Endothelial cell of hepatic sinusoid (primary cell): ENCODE measurements around the gene BAHCC1.

Experiments used
- in situ Hi-C: cut with HindIII; loops from 2 replicates; pipeline ENCODE4 v1.10.0; 2017; ENCODE audit warnings: low sequenced_read_pairs

The BAHCC1 gene

DNA sequence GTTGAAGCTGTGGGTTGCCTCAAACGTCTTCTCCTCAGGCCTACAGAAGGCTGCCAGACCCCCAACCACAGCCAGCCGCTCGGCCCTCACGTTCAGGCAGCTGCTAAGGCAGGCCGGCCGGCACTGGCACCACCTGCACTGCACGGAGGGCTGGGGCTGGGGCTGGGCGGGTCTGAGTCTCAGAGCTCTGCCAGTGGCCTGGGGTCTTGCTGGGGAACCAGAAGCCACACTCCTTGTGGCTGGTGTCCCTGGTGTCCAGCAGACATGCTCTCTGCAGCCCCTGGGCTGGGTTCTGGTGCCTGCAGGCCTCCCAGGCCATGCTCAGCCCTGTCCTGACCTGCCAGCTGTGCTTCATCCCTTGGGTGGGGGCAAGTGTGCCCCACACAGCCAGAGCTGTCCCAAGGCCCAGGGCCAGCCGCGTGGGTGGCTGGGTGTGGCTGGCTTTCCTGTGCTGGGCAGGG, 42.0 kb downstream of the BAHCC1 start:
- in situ Hi-C loops: no loop called here

DNA sequence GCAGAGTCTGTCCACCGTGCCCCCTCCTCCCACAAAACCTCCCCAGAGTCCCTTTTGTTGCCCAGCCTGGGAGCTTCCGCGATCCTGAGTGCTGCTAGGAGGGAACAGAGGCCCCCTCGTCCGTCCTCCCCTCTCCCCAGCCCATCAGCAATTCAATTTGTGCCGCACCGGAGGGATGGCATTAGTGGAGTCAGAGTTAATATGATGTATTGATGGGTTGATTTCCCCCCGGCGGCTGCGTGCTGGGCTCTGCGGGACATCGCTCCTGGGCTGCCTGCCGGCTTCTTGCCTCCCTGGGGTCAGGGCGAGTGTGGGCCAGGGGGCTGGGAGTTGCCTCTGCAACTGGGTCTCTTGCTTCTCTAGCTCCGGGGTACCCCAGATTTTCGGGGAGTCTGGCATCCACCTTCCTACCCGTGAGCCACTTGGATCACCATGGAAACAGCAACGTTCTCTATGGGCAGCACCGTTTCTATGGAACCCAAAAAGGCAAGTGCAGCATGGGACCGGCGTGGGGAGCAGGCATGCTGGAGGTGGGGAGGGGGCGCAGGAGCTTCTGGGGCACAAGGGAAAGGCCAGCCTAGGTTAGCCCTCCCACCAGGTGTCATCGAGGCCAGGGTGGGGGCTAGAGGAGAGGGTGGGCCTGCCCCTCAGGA, 42.9 kb downstream of the BAHCC1 start:
- in situ Hi-C loops: no loop called here

DNA sequence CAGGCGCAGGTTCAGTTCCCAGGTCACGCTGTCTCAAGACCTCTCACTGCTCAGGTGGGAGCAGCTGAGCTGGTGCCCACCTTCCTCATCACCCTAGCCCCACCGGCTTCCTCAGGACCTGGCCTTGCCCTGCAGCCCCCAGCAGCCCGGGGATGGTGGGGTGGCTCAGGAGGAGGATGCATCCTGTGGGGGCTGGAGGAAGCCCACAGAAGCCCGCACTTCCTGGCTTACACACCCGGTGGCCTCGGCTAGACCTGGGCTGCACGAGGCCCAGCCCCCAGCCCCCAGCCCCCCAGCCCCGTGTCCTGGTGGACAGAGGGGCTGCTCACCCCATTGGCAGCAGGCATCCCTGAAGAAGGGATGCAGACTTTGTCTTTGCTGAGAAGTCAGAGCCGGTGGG, 43.4 kb downstream of the BAHCC1 start:
- in situ Hi-C loops: no loop called here

DNA sequence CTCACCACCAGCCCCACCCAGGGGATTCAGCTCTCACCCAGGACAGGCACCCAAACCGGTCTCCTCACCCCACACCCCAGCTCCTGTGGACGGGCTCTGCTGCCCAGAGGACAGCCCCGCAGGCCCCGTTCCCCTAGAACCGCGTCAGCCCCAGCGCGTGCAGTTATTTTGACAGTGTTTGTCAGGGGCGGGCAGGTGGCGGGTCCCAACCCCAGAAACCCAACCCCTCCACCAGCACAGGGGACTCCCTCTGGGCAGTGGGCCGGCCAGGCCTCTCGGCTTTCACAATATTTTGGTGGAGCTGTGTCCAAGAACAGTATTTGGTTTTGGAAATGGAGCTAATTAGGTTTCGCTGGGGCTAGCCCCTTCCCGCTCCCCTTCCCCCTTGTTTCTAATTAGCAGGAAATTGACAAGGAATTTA, 44.8 kb downstream of the BAHCC1 start:
- in situ Hi-C loops: no loop called here

DNA sequence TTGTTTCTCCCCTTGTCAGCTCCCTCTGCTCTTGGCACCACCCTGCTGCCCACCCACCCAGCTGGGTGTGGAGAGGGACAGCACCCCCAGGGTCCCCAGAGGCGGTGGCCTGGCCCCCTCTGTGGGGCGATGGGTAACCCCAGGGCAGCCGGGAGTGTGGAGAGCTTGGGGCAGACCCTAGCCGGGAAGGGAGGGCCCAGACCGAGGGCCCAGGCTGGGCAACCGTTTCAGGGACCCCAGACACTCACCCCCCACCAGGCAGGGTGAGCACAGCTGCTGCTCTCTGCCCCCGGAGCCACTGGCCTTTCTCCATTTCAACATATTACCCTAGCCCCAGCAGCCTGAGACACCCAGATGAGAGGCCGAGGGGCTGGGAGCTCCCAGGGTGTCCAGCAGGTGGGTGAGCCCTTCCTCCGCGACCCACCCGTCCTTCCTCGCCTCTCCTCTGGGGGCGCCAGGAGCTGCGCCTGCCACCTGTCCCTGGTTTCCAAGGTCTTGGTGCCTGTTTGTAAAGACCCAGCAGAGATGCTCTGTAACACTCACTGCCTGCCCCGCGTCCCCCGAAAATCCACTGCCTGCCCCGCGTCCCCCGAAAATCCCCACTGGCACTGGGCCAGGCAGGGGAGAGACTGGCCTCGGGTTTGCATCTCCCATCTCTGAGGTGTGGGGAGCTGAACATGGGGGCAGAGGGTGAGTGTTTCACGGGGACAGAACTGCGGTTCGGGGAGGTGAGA, 45.4 kb downstream of the BAHCC1 start:
- in situ Hi-C loops: no loop called here

DNA sequence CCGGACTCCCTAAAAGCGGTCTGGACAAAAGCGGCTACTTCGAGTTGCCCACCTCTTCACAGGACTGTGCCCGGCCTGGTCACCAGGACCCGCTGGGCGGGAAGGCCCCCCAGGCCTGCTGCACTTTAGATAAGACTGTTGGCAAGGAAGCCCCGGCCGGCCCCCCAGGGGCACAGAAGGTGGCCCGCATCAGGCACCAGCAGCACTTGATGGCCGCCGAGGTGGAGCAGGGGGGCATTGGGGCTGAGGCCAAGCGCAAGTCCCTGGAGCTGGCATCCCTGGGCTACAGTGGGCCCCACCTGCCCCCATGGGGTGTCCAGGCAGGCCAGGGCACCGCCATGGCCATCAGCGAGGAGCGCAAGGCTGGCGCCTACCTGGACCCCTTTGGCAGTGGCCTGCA, 47.5 kb downstream of the BAHCC1 start:
- in situ Hi-C loops: no loop called here

DNA sequence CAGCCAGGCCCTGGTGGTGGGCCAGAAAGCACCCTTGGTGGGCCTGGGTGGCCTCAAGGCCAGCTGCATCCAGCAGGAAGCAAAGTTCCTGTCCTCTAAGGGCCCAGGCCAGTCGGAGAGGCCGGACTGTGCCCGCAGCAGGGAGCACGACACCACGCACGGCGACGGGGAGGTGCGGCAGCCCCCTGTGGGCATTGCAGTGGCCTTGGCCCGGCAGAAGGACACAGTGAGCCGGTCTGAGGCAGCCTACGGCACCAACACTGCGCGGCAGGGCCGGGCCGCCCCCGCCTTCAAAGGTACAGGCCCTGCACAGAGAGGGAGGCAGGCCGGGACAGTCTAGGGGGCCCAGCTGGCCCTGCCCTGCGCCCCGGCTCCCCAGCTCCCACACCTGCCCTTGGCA, 48.0 kb downstream of the BAHCC1 start:
- in situ Hi-C loops: no loop called here

DNA sequence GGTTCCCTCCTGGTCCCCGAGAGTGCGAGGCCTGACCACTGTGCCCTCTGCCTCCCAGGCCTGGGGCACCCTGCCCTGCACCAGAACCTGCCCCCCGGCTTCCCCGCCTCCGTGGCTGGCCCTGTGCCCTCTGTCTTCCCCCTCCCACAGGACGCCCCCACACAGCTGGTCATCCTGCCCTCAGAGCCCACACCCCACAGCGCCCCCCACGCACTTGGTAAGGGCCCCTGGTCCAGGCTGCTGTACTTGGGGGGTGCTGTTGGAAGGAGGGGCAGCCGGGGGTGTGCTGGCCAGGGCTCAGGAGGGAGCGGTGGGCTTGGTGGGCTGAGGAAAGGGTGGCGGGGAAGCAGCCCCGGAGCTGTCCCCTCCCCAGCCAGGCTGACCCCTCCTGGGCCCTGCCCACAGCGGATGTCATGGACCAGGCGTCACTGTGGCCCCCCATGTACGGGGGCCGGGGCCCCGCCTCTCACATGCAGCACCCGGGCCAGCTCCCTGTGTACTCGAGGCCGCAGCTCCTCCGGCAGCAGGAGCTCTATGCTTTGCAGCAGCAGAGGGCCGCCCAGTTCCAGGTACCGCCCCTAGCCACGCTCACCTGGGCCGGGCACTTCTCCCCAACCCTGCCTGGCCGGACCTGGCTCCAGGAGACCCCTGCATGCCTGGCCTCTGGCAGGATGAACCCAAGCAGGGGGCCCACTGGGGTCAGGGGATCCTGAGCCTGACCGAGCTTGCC, 49.5 kb downstream of the BAHCC1 start:
- in situ Hi-C loops: no loop called here

DNA sequence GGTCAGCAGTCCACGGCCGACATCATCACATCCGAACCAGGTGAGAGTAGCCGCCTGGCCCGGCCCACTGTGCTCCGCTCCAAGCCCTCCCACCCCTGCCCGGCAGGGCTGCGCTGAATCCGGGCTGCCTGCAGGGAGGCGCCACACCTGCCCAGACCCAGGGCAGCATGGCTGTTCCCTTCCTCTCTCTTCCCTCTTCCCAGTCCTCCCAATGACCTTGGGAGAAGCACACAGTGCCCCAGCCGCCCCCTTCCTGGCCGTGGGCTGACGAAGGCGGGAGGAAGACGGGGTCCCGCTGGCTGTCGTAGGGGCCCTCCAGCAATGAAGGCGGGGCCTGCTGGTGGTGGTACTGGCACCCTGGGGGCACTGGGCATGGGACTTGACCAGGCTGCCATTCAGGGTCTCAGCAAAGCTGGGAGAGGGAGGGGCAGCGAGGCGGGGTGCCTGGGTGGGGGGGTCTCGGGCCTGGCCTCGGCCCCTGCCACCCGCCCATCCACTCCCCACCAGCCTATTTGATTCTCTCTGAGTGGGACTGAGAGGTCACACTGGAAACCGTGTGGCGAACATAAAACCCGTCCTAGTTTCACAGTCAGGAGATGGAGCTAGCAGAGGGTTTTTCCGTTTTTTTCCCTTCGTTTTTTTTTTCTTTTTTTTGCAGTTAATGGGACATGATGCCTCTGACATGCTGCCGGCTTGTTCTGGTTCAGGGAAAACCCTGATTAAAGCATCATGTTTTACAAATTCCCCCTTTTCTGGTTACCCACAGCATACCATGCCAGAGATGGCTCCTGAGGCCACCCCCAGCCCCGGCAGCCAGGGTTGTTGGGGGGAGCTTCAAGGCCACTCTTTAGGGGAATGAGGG, 50.6 kb downstream of the BAHCC1 start:
- in situ Hi-C loops: no loop called here

DNA sequence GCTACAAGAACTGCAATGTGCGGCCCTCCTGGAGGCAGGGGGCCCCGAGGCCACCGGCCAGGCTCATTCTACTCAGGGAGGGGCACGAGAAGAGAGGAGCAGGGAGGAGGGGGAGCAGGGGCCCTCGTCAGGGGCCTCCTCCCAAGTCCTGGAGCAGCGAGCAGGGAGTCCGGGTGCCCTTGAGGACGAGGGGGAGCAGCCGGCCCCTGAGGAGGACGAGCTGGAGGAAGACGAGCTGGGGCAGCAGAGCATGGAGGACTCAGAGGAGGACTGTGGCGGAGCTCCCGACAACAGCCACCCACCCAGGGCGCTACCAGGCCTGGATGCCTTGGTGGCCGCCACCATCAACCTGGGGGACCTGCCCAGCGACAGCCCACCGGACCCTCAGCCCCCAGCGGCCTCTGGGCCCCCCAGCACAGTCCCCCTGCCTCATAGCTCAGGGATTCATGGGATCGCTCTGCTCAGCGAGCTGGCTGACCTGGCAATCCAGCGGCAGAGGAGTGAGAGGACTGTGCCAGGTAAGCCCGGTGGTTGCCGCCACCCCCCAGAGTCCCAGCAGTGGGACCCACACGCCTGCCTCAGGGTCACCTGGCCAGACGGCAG, 52.2 kb downstream of the BAHCC1 start:
- in situ Hi-C loops: no loop called here

DNA sequence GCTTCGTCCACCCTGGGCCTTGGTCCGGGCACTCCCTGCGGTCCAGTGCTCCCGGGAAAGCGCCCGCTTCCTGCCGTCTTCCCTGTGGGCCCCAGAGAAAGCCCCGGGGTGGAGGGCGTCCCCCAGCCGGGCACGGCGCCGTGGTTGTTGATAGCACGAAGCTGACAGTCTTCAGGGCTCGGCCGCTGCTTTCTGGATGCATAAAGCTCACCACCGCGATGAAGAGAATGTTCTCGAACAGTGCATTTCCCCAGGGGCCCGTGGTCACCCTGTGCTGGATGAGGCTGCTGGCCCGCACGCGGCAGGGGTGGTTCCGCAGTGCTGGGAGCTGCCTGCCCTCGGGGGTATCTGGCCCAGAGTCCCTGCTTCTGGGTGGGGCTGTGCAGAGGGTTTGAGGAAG, 53.2 kb downstream of the BAHCC1 start:
- in situ Hi-C loops: no loop called here

DNA sequence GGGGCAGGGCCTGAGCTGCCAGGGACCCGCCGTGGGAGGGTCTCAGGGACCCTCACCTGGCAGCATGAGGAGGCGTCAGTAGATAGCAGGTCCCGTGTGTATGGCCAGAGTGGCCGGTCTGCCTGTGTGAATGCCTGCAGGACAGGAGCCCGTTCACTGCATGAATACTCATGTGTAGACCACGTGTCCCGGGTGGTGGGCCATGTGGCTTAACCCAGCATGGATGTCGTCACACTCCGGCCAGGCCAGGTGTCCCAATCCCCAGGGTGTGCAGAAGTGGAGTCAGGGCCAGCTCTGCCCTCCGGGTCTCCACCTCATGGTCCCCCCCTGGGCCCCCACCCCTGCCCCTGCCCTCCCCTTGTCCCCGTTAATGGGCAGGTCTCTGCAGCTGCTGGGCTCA, 53.7 kb downstream of the BAHCC1 start:
- in situ Hi-C loops: no loop called here

DNA sequence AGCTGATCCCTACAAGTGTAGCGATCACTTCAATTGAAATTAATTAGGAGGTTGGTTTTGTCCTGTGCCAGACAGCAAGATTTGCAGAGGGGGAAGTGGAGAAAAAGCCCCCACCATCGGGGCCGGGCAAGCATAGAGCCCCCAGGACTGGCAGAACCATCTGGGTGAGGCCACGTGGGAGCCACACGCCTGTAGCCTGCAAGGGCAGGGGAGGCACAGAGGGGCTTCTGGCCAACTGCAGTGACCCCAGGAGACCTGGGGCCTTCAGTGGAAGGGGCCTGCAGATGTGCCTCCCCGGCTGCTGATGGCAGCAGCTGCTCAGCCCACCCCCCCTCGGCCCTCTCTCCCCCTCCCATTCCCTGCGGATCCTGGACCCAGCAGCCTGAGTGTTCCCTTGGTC, 54.1 kb downstream of the BAHCC1 start:
- in situ Hi-C loops: no loop called here

DNA sequence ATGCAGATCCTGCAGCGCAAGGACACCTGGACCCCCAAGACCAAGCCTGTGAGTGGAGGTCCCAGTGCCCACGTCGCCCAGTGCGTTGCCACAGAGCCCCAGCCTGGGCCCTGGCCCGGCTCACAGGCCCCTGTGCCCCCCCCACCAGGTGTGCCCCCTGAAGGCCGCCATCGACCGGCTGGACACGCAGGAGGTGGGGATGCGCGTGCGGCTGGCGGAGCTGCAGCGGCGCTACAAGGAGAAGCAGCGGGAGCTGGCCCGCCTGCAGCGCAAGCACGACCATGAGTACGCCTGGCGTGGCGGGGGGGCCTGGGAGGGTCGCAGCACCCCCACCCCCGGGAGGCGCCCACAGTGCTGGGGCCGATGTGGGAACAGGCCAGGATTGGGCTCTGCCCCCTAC, 56.6 kb downstream of the BAHCC1 start:
- in situ Hi-C loops: no loop called here

DNA sequence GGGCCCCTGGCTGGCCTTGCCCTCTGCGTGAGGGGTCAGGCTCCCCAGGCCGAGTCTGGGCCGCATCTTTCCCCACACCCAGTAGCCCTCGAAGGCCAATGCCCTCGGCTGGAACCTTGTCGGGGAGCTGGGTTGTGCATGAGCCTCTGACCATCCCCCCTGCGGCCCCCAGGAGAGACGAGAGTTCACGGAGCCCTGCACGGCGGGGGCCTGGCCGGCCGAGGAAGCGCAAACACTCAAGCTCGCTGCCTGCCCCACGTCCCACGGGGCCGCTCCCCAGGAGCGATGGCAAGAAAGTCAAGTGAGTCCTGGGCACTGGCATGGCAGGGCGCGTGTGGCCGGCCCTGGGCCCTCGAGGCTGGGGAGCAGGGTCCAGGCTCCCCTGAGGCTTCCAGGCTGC, 57.3 kb downstream of the BAHCC1 start:
- in situ Hi-C loops: no loop called here

DNA sequence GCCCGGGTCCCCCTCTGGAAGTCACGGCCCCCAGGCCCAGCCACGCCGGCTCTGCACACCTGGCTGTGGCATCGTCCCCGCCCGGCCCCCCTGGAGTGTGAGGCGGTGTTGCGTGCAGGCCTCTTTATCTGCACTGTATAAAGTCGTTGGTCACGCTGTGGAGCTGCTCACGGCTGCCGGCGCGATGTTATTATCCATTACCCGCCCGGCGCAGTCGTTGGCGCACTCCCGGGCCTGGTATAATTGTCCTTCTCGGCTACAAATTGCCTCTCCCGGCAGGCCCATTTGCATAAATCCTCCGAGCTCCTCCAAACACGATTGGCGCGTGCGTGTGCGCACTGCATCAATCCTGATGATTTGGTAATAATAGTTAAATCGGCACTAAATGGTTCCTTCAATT, 57.8 kb downstream of the BAHCC1 start:
- in situ Hi-C loops: no loop called here

DNA sequence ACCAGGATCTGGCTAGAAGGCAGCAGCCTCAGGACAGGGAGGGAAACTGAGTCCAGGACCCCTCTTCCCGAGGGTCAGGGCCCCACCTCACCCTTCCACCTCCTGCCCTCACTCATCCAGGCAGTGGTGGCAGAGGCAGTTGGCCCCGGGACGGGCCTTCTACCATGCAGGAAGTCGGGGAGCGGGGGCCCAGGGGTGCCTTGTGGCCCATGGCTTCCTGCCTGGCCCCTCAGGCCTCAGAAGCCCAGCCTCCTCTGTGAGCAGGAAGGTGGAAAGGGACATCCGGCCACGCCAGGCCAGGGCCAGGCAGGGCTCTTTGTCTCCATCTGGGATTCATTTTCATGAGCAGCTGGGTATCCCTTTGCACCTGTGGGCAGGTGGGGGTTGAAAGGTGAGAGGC, 58.5 kb downstream of the BAHCC1 start:
- in situ Hi-C loops: no loop called here

DNA sequence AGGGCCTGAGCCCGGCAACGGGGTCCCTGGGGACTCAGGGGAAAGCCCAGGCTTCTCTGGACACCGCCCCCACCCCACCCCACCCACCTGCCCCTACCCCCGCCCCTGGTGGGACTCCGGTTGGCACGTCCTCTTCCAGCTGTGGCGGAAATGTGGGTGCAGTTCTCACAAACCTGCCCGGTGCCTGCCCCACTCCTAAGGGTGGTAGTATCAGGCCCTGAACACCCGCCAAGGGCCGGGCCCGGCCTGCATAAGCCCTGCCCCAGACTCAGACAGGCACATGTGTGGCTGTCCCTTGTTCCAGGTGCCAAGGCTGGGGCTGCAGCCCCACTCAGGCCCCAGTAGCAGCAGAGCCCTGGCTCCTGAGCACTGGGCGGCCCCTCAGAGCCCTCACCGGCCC, 59.2 kb downstream of the BAHCC1 start:
- in situ Hi-C loops: no loop called here

DNA sequence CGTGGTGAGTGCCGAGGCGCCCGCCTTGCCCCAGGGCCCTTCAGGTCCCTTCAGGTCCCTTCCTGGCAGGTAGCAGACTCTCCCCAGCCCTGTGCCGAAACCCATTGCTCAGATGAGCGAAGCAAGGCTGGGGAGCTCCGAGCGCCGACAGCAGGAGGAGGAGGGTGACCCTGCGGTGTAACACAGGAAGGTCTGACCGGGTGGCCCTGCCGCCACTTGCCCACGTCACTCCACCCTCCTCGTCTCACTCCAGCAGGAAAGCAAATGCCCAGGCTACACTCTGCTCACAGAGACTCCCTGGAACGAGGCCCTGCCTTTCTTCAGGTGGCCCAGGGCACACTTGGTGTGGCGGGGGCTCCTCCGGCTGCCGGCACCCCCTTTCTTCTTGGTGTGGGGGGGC, 60.1 kb downstream of the BAHCC1 start:
- in situ Hi-C loops: loop anchor here (5.0 kb wide), 2 partner anchors 57 to 63 kb away; partner anchors contain the start of gene ACTG1

DNA sequence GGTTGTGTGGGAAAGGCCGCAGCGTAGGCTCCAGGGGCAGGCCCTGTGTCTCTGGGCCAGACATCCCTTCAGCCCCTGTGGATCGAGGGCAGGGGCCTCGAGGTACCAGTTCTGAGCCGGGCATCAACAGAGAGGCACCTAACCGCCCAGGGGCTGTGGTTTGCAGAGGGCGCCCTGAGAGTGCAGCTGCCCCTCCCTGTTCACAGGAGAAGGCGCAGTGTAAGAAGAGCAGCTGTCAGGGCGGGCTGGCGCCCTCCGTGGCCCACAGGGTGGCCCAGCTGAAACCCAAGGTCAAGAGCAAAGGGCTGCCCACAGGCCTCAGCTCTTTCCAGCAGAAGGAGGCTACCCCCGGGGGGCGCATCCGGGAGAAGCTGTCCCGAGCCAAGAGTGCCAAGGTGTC, 60.8 kb downstream of the BAHCC1 start:
- in situ Hi-C loops: loop anchor here (5.0 kb wide), 2 partner anchors 56 to 64 kb away; partner anchors contain the start of gene ACTG1
